Daoy (cell line): ENCODE results near the gene LCE3A. TPM values are rescaled to one million over a fixed set of nuclear protein-coding genes. Genes with fewer than 3 reads are reported as not detected.

Source experiments
- total RNA-seq: library from RNA; depleted of rRNA; stranded (reverse); fragments of >200 nt; shearing (Covaris generic); gene quantifications from 2 replicates; pipeline ENCODE4 v1.2.3, GENCODE V29; 2014; rRNA removed

LCE3A gene
- total RNA-seq, 1 experiment from 2014 or later: not detected

Other genes starting within 250 kb of the LCE3A start
- not detected in 2 replicates for gene CRNN, start 208.8 kb downstream of the LCE3A start, total RNA-seq
- not detected in 2 replicates for gene LCE5A, start 112.3 kb downstream of the LCE3A start, total RNA-seq
- not detected in 2 replicates for gene CRCT1, start 108.6 kb downstream of the LCE3A start, total RNA-seq
- gene LCE3E, start 56.3 kb downstream of the LCE3A start, total RNA-seq: not detected in 2 replicates
- gene LCE3D, start 42.6 kb downstream of the LCE3A start, total RNA-seq: not detected in 2 replicates
- not detected in 2 replicates for gene LCE3C, start 22.9 kb downstream of the LCE3A start, total RNA-seq
- gene LCE3B, start 9.3 kb downstream of the LCE3A start, total RNA-seq: not detected in 2 replicates
- gene LCE2D, start 40.3 kb upstream of the LCE3A start, total RNA-seq: not detected in 2 replicates
- gene LCE2C, start 52.2 kb upstream of the LCE3A start, total RNA-seq: not detected in 2 replicates
- gene LCE2B, start 63.0 kb upstream of the LCE3A start, total RNA-seq: not detected in 2 replicates
- not detected in 2 replicates for gene LCE2A, start 75.2 kb upstream of the LCE3A start, total RNA-seq
- gene LCE4A, start 85.1 kb upstream of the LCE3A start, total RNA-seq: not detected in 2 replicates
- not detected in 2 replicates for gene KPRP, start 134.9 kb upstream of the LCE3A start, total RNA-seq
- not detected in 2 replicates for gene LCE1F, start 152.0 kb upstream of the LCE3A start, total RNA-seq
- not detected in 2 replicates for gene LCE1E, start 163.2 kb upstream of the LCE3A start, total RNA-seq
- not detected in 2 replicates for gene LCE1D, start 173.6 kb upstream of the LCE3A start, total RNA-seq
- not detected in 2 replicates for gene LCE1C, start 183.5 kb upstream of the LCE3A start, total RNA-seq
- gene LCE1B, start 188.9 kb upstream of the LCE3A start, total RNA-seq: not detected in 2 replicates
- gene LCE1A, start 204.4 kb upstream of the LCE3A start, total RNA-seq: not detected in 2 replicates
- gene LCE6A, start 219.8 kb upstream of the LCE3A start, total RNA-seq: not detected in 2 replicates
- gene LCE7A, start 236.9 kb upstream of the LCE3A start, total RNA-seq: not detected in 2 replicates